HEK293 (cell line): Measurements from ENCODE around the gene ST6GALNAC6.

Experiments
- GFI1B ChIP-seq: fragments of 450-650 bp; formaldehyde crosslinking; IDR thresholded peaks from 2 replicates; pipeline ENCODE4 v1.5.1; 2016; ENCODE audit warnings: missing biosample characterization, missing genetic modification characterization
- HOXC10 ChIP-seq: sonication (generic); formaldehyde crosslinking; IDR thresholded peaks from 2 replicates; pipeline ENCODE4 v1.8.1; 2023; ENCODE audit warnings: mild to moderate bottlenecking, missing genetic modification reagents
- SP2 ChIP-seq: fragments of 450-650 bp; formaldehyde crosslinking; IDR thresholded peaks from 2 replicates; pipeline ENCODE4 v1.5.1; 2016; ENCODE audit warnings: missing biosample characterization, missing genetic modification characterization
- ZNF24 ChIP-seq: fragments of 450-650 bp; formaldehyde crosslinking; IDR thresholded peaks from 2 replicates; pipeline ENCODE4 v1.5.1; 2016; ENCODE audit warnings: missing biosample characterization, missing genetic modification characterization
- ZNF473 ChIP-seq: fragments of 450-650 bp; formaldehyde crosslinking; IDR thresholded peaks from 2 replicates; pipeline ENCODE4 v1.5.1; 2017; ENCODE audit warnings: missing biosample characterization, missing genetic modification characterization
- ZNF501 ChIP-seq: fragments of 450-650 bp; formaldehyde crosslinking; IDR thresholded peaks from 2 replicates; pipeline ENCODE4 v1.5.1; 2016; ENCODE audit warnings: missing biosample characterization, missing genetic modification characterization
- ZNF76 ChIP-seq: fragments of 450-650 bp; formaldehyde crosslinking; IDR thresholded peaks from 2 replicates; pipeline ENCODE4; 2016; ENCODE audit warnings: low read depth, missing biosample characterization, missing genetic modification characterization, borderline replicate concordance
- TF ChIP-seq, protein P1 (sequence below): fragments of 450-650 bp; formaldehyde crosslinking; IDR thresholded peaks from 2 replicates; pipeline ENCODE4 v1.5.1; 2016; ENCODE audit warnings: missing biosample characterization, missing genetic modification characterization
- TF ChIP-seq, protein P2 (sequence below): fragments of 450-650 bp; formaldehyde crosslinking; IDR thresholded peaks from 2 replicates; pipeline ENCODE4 v1.5.1; 2016; ENCODE audit warnings: missing biosample characterization, missing genetic modification characterization
- TF ChIP-seq, protein P3 (sequence below): IDR thresholded peaks from 2 replicates; pipeline ENCODE4 v1.6.1; 2011; ENCODE audit warnings: mild to moderate bottlenecking, low read depth, low read length, borderline replicate concordance
- TF ChIP-seq, protein P4 (sequence below): fragments of 450-650 bp; formaldehyde crosslinking; IDR thresholded peaks from 2 replicates; pipeline ENCODE4 v1.5.1; 2016; ENCODE audit warnings: missing biosample characterization, missing genetic modification characterization, low read depth
- TF ChIP-seq, protein P5 (sequence below): fragments of 450-650 bp; formaldehyde crosslinking; IDR thresholded peaks from 2 replicates; pipeline ENCODE4 v1.5.1; 2016; ENCODE audit warnings: missing biosample characterization, missing genetic modification characterization
- TF ChIP-seq, protein P6 (sequence below): fragments of 450-650 bp; formaldehyde crosslinking; IDR thresholded peaks from 2 replicates; pipeline ENCODE4 v1.5.1; 2017; ENCODE audit warnings: missing biosample characterization, missing genetic modification characterization
- TF ChIP-seq, protein P7 (sequence below): fragments of 450-650 bp; formaldehyde crosslinking; IDR thresholded peaks from 2 replicates; pipeline ENCODE4 v1.5.1; 2017; ENCODE audit warnings: missing biosample characterization, missing genetic modification characterization

DNA sequence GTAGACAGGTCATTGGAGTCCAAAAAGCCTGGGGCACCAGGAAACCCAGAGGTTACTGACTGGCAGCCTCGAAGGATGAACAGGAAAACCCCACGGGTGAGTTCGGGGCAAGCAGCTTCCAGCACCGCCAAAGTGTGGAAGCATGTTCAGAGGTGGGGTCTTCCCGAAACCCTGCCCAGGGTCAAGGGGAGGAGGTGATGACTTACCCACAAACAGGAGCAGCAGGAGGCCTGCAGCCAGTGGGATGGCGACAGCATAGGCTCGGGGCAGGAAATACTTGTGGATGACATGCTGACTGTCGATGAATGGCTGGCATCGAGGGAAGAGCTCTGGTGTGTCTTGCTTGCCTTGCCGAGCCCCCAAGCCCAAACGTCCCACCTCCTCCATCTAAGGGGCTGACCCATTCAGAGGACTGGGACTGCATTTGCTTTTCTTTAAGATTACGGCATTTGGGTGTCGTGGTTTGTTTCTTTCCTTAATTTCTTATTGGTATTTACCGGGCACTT, 37.0 kb upstream of the ST6GALNAC6 start:
- TF ChIP-seq, protein P1, sequence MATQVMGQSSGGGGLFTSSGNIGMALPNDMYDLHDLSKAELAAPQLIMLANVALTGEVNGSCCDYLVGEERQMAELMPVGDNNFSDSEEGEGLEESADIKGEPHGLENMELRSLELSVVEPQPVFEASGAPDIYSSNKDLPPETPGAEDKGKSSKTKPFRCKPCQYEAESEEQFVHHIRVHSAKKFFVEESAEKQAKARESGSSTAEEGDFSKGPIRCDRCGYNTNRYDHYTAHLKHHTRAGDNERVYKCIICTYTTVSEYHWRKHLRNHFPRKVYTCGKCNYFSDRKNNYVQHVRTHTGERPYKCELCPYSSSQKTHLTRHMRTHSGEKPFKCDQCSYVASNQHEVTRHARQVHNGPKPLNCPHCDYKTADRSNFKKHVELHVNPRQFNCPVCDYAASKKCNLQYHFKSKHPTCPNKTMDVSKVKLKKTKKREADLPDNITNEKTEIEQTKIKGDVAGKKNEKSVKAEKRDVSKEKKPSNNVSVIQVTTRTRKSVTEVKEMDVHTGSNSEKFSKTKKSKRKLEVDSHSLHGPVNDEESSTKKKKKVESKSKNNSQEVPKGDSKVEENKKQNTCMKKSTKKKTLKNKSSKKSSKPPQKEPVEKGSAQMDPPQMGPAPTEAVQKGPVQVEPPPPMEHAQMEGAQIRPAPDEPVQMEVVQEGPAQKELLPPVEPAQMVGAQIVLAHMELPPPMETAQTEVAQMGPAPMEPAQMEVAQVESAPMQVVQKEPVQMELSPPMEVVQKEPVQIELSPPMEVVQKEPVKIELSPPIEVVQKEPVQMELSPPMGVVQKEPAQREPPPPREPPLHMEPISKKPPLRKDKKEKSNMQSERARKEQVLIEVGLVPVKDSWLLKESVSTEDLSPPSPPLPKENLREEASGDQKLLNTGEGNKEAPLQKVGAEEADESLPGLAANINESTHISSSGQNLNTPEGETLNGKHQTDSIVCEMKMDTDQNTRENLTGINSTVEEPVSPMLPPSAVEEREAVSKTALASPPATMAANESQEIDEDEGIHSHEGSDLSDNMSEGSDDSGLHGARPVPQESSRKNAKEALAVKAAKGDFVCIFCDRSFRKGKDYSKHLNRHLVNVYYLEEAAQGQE (tag by site-specific recombination) = no peak
- TF ChIP-seq ZNF501 (tag by site-specific recombination) = no peak
- TF ChIP-seq, protein P2, sequence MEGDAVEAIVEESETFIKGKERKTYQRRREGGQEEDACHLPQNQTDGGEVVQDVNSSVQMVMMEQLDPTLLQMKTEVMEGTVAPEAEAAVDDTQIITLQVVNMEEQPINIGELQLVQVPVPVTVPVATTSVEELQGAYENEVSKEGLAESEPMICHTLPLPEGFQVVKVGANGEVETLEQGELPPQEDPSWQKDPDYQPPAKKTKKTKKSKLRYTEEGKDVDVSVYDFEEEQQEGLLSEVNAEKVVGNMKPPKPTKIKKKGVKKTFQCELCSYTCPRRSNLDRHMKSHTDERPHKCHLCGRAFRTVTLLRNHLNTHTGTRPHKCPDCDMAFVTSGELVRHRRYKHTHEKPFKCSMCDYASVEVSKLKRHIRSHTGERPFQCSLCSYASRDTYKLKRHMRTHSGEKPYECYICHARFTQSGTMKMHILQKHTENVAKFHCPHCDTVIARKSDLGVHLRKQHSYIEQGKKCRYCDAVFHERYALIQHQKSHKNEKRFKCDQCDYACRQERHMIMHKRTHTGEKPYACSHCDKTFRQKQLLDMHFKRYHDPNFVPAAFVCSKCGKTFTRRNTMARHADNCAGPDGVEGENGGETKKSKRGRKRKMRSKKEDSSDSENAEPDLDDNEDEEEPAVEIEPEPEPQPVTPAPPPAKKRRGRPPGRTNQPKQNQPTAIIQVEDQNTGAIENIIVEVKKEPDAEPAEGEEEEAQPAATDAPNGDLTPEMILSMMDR (tag by site-specific recombination) = no peak
- TF ChIP-seq HOXC10 (CRISPR knock-in tag) = no peak
- TF ChIP-seq, protein P3, sequence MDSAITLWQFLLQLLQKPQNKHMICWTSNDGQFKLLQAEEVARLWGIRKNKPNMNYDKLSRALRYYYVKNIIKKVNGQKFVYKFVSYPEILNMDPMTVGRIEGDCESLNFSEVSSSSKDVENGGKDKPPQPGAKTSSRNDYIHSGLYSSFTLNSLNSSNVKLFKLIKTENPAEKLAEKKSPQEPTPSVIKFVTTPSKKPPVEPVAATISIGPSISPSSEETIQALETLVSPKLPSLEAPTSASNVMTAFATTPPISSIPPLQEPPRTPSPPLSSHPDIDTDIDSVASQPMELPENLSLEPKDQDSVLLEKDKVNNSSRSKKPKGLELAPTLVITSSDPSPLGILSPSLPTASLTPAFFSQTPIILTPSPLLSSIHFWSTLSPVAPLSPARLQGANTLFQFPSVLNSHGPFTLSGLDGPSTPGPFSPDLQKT = no peak
- TF ChIP-seq ZNF76 (tag by site-specific recombination) = no peak
- TF ChIP-seq, protein P4, sequence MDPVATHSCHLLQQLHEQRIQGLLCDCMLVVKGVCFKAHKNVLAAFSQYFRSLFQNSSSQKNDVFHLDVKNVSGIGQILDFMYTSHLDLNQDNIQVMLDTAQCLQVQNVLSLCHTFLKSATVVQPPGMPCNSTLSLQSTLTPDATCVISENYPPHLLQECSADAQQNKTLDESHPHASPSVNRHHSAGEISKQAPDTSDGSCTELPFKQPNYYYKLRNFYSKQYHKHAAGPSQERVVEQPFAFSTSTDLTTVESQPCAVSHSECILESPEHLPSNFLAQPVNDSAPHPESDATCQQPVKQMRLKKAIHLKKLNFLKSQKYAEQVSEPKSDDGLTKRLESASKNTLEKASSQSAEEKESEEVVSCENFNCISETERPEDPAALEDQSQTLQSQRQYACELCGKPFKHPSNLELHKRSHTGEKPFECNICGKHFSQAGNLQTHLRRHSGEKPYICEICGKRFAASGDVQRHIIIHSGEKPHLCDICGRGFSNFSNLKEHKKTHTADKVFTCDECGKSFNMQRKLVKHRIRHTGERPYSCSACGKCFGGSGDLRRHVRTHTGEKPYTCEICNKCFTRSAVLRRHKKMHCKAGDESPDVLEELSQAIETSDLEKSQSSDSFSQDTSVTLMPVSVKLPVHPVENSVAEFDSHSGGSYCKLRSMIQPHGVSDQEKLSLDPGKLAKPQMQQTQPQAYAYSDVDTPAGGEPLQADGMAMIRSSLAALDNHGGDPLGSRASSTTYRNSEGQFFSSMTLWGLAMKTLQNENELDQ (tag by site-specific recombination) = no peak
- no peak for TF ChIP-seq GFI1B
- no peak for TF ChIP-seq ZNF473 (tag by site-specific recombination)
- TF ChIP-seq, protein P5, sequence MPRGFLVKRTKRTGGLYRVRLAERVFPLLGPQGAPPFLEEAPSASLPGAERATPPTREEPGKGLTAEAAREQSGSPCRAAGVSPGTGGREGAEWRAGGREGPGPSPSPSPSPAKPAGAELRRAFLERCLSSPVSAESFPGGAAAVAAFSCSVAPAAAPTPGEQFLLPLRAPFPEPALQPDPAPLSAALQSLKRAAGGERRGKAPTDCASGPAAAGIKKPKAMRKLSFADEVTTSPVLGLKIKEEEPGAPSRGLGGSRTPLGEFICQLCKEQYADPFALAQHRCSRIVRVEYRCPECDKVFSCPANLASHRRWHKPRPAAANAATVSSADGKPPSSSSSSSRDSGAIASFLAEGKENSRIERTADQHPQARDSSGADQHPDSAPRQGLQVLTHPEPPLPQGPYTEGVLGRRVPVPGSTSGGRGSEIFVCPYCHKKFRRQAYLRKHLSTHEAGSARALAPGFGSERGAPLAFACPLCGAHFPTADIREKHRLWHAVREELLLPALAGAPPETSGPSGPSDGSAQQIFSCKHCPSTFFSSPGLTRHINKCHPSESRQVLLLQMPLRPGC (tag by site-specific recombination) = no peak
- TF ChIP-seq, protein P6, sequence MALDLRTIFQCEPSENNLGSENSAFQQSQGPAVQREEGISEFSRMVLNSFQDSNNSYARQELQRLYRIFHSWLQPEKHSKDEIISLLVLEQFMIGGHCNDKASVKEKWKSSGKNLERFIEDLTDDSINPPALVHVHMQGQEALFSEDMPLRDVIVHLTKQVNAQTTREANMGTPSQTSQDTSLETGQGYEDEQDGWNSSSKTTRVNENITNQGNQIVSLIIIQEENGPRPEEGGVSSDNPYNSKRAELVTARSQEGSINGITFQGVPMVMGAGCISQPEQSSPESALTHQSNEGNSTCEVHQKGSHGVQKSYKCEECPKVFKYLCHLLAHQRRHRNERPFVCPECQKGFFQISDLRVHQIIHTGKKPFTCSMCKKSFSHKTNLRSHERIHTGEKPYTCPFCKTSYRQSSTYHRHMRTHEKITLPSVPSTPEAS (tag by site-specific recombination) = no peak
- no peak for TF ChIP-seq SP2
- TF ChIP-seq, protein P7, sequence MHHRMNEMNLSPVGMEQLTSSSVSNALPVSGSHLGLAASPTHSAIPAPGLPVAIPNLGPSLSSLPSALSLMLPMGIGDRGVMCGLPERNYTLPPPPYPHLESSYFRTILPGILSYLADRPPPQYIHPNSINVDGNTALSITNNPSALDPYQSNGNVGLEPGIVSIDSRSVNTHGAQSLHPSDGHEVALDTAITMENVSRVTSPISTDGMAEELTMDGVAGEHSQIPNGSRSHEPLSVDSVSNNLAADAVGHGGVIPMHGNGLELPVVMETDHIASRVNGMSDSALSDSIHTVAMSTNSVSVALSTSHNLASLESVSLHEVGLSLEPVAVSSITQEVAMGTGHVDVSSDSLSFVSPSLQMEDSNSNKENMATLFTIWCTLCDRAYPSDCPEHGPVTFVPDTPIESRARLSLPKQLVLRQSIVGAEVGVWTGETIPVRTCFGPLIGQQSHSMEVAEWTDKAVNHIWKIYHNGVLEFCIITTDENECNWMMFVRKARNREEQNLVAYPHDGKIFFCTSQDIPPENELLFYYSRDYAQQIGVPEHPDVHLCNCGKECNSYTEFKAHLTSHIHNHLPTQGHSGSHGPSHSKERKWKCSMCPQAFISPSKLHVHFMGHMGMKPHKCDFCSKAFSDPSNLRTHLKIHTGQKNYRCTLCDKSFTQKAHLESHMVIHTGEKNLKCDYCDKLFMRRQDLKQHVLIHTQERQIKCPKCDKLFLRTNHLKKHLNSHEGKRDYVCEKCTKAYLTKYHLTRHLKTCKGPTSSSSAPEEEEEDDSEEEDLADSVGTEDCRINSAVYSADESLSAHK (tag by site-specific recombination) = no peak
- no peak for TF ChIP-seq ZNF24 (tag by site-specific recombination)
